RWPE1 (cell line): ENCODE data around the gene NOP53.
"Not testable (repeated sequence)": the region's sequence is repeated elsewhere in the genome, so short reads cannot be mapped to it uniquely, and the experiment has no call there.

Source experiments
- CTCF ChIA-PET: fragments of 350-600 bp; sonication (Branson Sonifier 250); formaldehyde crosslinking; extraction: SDS; loops from one replicate; lab custom pipeline; 2021; lab: Yijun Ruan, JAX
- POLR2A ChIA-PET: fragments of 400-600 bp; formaldehyde crosslinking; extraction: SDS; loops from one replicate; lab custom pipeline; 2020; ENCODE audit warnings: antibody characterized with exemption; ENCODE audit not compliant: low non-redundant PET; lab: Yijun Ruan, JAX
- DNase-seq: peaks from one replicate; pipeline ENCODE4 v3.0.0; 2012; ENCODE audit warnings: low spot score
- H3K27ac ChIP-seq: fragments of 450-650 bp; 2 replicates; pipeline ENCODE4 v1.5.1; 2017
- TF ChIP-seq, protein P1 (sequence below): fragments of 450-650 bp; conservative IDR thresholded peaks from 2 replicates; pipeline ENCODE4 v1.5.1; 2017; ENCODE audit warnings: low read depth, mild to moderate bottlenecking

The NOP53 gene

DNA sequence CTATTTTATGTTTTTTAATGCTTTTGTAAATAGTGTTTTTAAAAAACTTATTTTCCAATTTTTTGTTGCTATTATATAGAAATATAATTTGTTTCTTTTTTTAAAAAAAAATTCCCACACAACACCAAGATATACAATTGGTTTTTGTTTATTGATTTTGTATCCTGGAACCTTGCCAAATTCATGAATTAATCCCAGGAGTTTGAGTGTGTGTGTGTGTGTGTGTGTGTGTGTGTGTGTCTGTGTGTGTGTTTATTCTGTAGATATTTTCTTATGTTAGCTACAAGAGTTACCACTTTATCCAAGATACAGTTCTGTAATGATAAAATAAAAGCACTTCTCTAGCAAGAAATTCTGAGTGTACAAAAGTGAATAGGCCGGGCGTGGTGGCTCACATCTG lies 51.4 kb downstream of the NOP53 start:
- ChIA-PET POLR2A (no interaction called here), CTCF (interaction anchor here (0.6 kb wide), 1 partner anchor 56 kb away, joined by 4 read pairs; no protein-coding TSS in a partner anchor)
- no peak for DNase-seq
- TF ChIP-seq, protein P1, sequence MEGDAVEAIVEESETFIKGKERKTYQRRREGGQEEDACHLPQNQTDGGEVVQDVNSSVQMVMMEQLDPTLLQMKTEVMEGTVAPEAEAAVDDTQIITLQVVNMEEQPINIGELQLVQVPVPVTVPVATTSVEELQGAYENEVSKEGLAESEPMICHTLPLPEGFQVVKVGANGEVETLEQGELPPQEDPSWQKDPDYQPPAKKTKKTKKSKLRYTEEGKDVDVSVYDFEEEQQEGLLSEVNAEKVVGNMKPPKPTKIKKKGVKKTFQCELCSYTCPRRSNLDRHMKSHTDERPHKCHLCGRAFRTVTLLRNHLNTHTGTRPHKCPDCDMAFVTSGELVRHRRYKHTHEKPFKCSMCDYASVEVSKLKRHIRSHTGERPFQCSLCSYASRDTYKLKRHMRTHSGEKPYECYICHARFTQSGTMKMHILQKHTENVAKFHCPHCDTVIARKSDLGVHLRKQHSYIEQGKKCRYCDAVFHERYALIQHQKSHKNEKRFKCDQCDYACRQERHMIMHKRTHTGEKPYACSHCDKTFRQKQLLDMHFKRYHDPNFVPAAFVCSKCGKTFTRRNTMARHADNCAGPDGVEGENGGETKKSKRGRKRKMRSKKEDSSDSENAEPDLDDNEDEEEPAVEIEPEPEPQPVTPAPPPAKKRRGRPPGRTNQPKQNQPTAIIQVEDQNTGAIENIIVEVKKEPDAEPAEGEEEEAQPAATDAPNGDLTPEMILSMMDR, result no peak
- H3K27ac ChIP-seq, result no peak overlapping the region

DNA sequence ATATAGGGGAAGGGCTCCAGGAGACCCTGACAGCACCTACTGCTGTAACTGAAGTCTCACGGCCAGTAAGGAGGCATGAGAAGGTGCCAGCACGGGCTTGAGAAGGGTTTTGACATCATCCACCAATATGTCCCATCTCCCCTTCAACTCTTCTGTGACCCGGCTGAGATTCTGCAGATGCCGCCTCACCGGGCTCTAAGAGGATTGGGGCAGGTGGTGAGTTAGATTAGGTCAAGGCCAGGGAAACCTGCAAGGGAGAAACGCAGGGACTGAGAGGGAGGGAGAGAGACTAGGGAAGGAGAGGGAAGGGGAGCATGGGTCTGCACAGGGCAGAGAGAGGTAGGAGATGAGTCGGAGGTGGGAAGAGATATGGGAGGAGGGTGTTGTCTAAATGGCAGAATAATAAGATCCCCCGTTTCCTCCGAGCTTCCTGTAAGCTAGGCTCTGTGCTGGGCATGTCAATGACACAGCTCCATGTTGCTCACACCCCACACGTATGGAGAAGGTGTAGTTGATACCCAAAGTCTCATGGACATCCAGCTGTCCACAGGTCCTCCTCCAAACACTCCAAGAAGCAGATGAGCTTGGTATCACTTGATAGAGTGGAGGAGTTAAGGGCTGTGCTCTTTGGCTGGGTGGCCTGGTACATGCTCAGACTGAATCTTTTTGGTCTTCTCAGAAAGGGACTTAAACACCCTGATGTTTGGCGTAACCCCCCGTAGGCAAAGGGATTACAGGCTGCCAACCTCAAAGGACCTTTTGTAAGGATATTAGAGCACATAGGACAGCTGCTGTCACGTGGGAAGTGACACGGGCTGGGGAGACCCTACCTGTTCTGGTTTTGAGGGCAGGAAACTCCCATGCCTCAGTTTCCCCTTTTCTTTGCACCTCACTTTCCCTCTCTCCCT lies 52.9 kb downstream of the NOP53 start:
- DNase-seq, result no peak
- no peak overlapping the region for H3K27ac ChIP-seq
- CTCF ChIA-PET, result interaction anchor here (0.5 to 0.6 kb wide), 2 partner anchors 42 to 197 kb away, joined by 3 to 7 read pairs; no protein-coding TSS in a partner anchor
- TF ChIP-seq, protein P1, result no peak
- POLR2A ChIA-PET, result interaction anchor here (0.6 kb wide), 1 partner anchor 21 kb away, joined by 3 read pairs; no protein-coding TSS in a partner anchor

DNA sequence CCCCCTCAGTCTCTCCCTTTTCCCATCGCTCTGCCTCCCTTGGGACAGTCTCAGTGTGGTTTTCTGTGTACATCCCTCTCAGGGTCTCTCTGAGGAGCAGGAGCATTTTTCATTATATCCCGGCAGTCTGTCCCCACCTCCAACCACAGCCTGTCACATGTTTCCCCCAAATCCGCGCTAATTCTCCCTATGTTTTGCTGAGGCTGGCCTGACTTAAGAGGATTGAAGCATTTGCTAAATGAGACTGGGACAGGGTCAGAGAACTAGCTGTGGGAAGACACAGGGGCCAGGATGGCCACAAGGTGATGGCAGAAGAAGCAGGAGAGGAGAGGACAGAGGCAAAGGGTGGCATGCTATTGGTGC lies 53.5 kb downstream of the NOP53 start:
- H3K27ac ChIP-seq, result no peak overlapping the region
- TF ChIP-seq, protein P1, result no peak
- ChIA-PET CTCF (no interaction called here), POLR2A (no interaction called here)
- DNase-seq, result no peak

DNA sequence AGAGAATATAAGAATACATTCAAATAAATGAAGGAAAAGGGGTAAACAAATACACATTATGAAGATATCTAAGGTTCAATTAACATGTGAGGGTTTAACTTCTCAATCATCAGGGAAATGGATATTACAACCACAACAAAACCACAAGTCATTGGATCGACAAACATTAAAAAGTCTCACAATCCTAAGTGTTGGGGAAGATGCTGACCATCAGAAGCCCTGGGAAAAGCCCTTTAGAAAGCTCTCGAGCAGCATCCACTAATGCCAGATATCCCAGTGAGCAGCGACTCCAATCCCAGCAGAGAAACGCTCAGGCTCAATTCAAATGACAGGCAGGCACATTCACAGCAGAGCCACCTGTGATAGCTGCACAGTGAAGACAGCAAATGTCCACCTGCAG lies 55.9 kb downstream of the NOP53 start:
- no peak overlapping the region for H3K27ac ChIP-seq
- no peak for DNase-seq
- CTCF ChIA-PET, result no interaction called here
- TF ChIP-seq, protein P1, result no peak
- POLR2A ChIA-PET, result no interaction called here

DNA sequence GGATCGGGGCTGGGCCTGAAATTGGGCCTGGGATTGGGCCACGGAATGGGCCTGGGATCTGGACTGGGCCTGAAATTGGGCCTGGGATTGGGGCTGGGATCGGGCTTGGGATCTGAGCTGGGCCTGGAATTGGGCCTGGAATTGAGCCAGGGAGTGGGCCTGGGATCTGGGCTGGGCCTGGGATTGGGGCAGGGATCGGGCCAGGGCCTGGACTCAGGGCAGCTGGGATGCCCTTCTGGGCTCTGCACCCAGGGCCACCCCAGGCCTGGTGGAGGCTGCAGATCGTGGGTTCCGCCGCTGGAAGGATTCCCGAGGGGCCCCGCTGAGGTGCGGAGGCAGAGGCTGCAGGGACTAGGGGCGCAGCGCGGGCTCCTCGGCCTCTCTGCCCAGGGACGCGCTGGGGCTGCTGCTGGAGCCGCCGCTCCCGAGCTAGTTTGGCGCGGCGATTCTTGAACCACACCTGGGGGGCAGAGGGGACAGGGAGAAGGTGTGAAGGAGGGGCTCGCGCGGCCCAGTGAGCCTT lies 57.2 kb downstream of the NOP53 start:
- POLR2A ChIA-PET, result interaction anchor here (0.5 kb wide), 1 partner anchor 64 kb away, joined by 3 read pairs; no protein-coding TSS in a partner anchor
- no peak for DNase-seq
- H3K27ac ChIP-seq, result no peak overlapping the region
- TF ChIP-seq, protein P1, result no peak
- CTCF ChIA-PET, result no interaction called here

DNA sequence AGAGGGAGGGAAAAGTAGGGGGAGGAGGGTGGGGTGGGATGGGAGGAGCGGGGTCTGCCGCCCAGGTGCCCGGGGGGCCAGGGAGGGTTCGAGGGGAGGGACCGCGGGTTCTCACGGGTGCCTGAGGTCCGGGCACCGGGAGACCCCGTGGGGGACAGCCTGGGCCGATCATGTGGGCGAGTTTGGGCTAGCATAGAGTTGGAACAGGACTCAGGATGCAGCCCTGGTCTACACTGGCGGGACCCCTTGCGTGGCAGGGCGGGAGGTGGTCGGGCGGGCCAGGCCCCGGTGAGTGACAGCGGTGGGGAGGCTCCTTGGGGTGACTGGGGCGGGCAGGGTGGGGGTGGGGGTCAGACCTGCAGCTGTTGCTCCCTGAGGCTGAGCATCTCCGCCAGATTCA lies 57.8 kb downstream of the NOP53 start:
- DNase-seq, POLR2A ChIA-PET, CTCF ChIA-PET, H3K27ac ChIP-seq: not testable (repeated sequence)

DNA sequence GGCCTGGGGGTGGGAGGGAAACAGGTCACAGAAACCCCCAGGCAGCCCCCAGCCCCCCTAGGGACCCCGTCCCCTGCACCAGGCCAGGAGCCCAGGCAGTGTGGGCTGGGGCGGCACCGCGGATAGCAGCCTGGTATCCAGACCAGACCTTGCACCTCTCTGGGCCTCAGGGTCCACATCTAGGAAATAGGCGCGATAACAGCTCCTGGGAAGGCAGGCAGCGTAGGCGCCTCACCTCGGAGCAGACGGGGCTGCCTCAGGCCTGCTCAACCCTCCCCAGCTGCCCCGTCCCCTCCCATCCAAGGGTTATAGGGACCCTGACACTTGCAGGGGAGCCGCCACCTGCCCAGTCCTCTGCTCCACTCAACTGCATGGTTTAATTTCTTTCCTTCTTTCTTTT lies 58.3 kb downstream of the NOP53 start:
- DNase-seq, POLR2A ChIA-PET, H3K27ac ChIP-seq, CTCF ChIA-PET: not testable (repeated sequence)

DNA sequence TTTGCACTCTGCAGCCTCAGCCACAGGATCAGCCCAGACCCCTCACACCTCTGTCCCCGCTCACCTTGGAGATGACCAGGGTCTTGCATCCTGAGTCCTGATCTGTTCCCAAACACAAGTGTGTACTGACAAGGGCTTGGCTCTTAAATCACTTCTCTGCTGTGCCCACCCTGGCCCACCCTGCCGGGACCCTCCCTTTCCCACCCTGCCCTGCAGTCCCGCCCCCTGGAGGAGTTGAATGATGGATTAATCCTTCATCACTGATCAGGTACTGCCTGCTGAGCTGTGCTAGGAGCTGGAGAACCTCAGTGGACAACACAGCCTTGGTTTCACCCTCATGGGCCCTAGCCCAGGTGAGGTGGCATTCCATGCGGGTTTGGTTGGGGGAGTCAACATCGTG lies 59.1 kb downstream of the NOP53 start, which contains the start of gene TPRX1:
Gene TPRX1, minus strand, starts transcription at position 101 of the 400 bp plus-strand sequence. Its CDS starts 12 bp downstream, at position 89.
- DNase-seq, H3K27ac ChIP-seq, POLR2A ChIA-PET, CTCF ChIA-PET: not testable (repeated sequence)
